LoVo (cell line): ENCODE measurements around the gene MAST2.

Source experiments
- DNase-seq: peaks from one replicate; pipeline ENCODE4 v3.0.0-alpha.2; 2016; ENCODE audit warnings: low spot score

MAST2 gene

GRCh38 chr1:45982359-45982758 lies 178.9 kb downstream of the MAST2 start:
- DNase-seq, result peak; percentile 30

GRCh38 chr1:45983967-45984366 lies 180.6 kb downstream of the MAST2 start:
- no peak for DNase-seq

- DNase-seq, result no peak
Observed at GRCh38 chr1:45987204-45987603, 183.8 kb downstream of the MAST2 start.

GRCh38 chr1:45989249-45989648 lies 185.8 kb downstream of the MAST2 start:
- no peak for DNase-seq

GRCh38 chr1:45994423-45994822 lies 191.0 kb downstream of the MAST2 start:
- DNase-seq, result no peak

GRCh38 chr1:45995298-45995697 lies 191.9 kb downstream of the MAST2 start:
- no peak for DNase-seq

GRCh38 chr1:45998020-45998617 lies 194.7 kb downstream of the MAST2 start:
- DNase-seq, result no peak

- DNase-seq, result no peak
Observed at GRCh38 chr1:45999507-45999906, 196.1 kb downstream of the MAST2 start.

GRCh38 chr1:46001081-46001785 lies 197.8 kb downstream of the MAST2 start:
- DNase-seq, result no peak

GRCh38 chr1:46002551-46003150 lies 199.2 kb downstream of the MAST2 start:
- DNase-seq, result no peak

GRCh38 chr1:46003315-46003714 lies 199.9 kb downstream of the MAST2 start:
- no peak for DNase-seq

GRCh38 chr1:46004492-46004891 lies 201.1 kb downstream of the MAST2 start:
- no peak for DNase-seq

- DNase-seq, result no peak
Observed at GRCh38 chr1:46005594-46005993, 202.2 kb downstream of the MAST2 start.

- no peak for DNase-seq
Observed at GRCh38 chr1:46008585-46008984, 205.2 kb downstream of the MAST2 start.

GRCh38 chr1:46010611-46011010 lies 207.2 kb downstream of the MAST2 start:
- no peak for DNase-seq

GRCh38 chr1:46011121-46011695 lies 207.8 kb downstream of the MAST2 start:
- no peak for DNase-seq

- DNase-seq, result no peak
Observed at GRCh38 chr1:46012236-46012635, 208.8 kb downstream of the MAST2 start.

- no peak for DNase-seq
Observed at GRCh38 chr1:46013581-46013980, 210.2 kb downstream of the MAST2 start.

GRCh38 chr1:46017876-46018503 lies 214.6 kb downstream of the MAST2 start:
- no peak for DNase-seq

- no peak for DNase-seq
Observed at GRCh38 chr1:46019348-46019747, 215.9 kb downstream of the MAST2 start.

- DNase-seq, result no peak
Observed at GRCh38 chr1:46020010-46020409, 216.6 kb downstream of the MAST2 start.
